Naive thymus-derived CD4-positive, alpha-beta T cell (primary cell): ENCODE measurements around the gene TNIK. TPM values are rescaled to one million over a fixed set of nuclear protein-coding genes. Genes with fewer than 3 reads are reported as not detected.
A peak's percentile ranks its signal among the peaks of the same experiment; 100 is the strongest.

Source experiments
- ATAC-seq: fragments of 150-1000 bp; cut with Tn5 transposase; 2 replicates; pipeline ENCODE4 v1.10.0; 2021; ENCODE audit warnings: mild to moderate bottlenecking, moderate library complexity
- CTCF ChIA-PET: fragments of 350-600 bp; sonication (Branson Sonifier 250); formaldehyde crosslinking; loops from one replicate; lab custom pipeline; 2021; ENCODE audit warnings: antibody characterized with exemption; lab: Charles Lee
- POLR2A ChIA-PET: fragments of 350-600 bp; sonication (Branson Sonifier 250); formaldehyde crosslinking; loops from one replicate; lab custom pipeline; 2021; ENCODE audit warnings: antibody characterized with exemption, inconsistent platforms; lab: Charles Lee
- DNase-seq, 9 donors: peaks; one replicate each; pipeline versions ENCODE4 v3.0.0 to v3.0.0-alpha.2; 2020 to 2022; ENCODE audit warnings: mixed read lengths in 1 of 9
- H3K27ac ChIP-seq: one replicate; pipeline ENCODE4 v1.7.0; 2013; ENCODE audit warnings: mild to moderate bottlenecking, low read depth, low read length, moderate library complexity
- H3K27me3 ChIP-seq, 2 donors: one replicate each; pipeline ENCODE4 v1.7.0; 2013; ENCODE audit warnings: low read length in 2 of 2, mild to moderate bottlenecking in 2 of 2, moderate library complexity in 2 of 2; ENCODE audit not compliant: control insufficient read depth in 2 of 2, insufficient read depth in 2 of 2
- H3K36me3 ChIP-seq, 3 experiments: 1 replicate in 2 of 3; 2 replicates in 1 of 3; pipeline ENCODE4 v1.7.0; 2013; ENCODE audit warnings: low read length in 3 of 3, mild to moderate bottlenecking in 3 of 3, moderate library complexity in 1 of 3; ENCODE audit not compliant: insufficient read depth in 3 of 3, control insufficient read depth in 2 of 3
- H3K4me1 ChIP-seq, 2 donors: one replicate each; pipeline ENCODE4 v1.7.0; 2013; ENCODE audit warnings: low read length in 2 of 2, mild to moderate bottlenecking in 2 of 2, moderate library complexity in 1 of 2; ENCODE audit not compliant: control insufficient read depth in 2 of 2, insufficient read depth in 2 of 2
- H3K4me3 ChIP-seq: 2 replicates; pipeline ENCODE4 v1.7.0; 2013; ENCODE audit warnings: mild to moderate bottlenecking, low read length
- H3K9me3 ChIP-seq, 3 experiments: 1 replicate in 2 of 3; 2 replicates in 1 of 3; pipeline ENCODE4 v1.7.0; 2013; ENCODE audit warnings: low read length in 3 of 3; ENCODE audit not compliant: control insufficient read depth in 2 of 3
- H3K27ac Mint-ChIP-seq, 9 donors: one replicate each; pipeline ENCODE4 v1.8.0; 2020 to 2022; ENCODE audit warnings: mixed read lengths in 9 of 9, mild to moderate bottlenecking in 8 of 9, moderate library complexity in 5 of 9, inconsistent platforms in 2 of 9
- H3K27me3 Mint-ChIP-seq, 5 donors: one replicate each; pipeline ENCODE4 v1.8.0; 2021 to 2022; ENCODE audit warnings: mixed read lengths in 5 of 5, mild to moderate bottlenecking in 1 of 5
- H3K36me3 Mint-ChIP-seq, 5 donors: one replicate each; pipeline ENCODE4 v1.8.0; 2020 to 2022; ENCODE audit warnings: mixed read lengths in 5 of 5, mild to moderate bottlenecking in 3 of 5, inconsistent platforms in 1 of 5
- H3K4me1 Mint-ChIP-seq, 7 donors: one replicate each; pipeline ENCODE4 v1.8.0; 2020 to 2022; ENCODE audit warnings: mixed read lengths in 7 of 7, mild to moderate bottlenecking in 3 of 7, inconsistent platforms in 1 of 7
- H3K4me3 Mint-ChIP-seq, 10 donors: one replicate each; pipeline ENCODE4 v1.8.0; 2020 to 2022; ENCODE audit warnings: mild to moderate bottlenecking in 10 of 10, mixed read lengths in 10 of 10, moderate library complexity in 6 of 10, inconsistent platforms in 2 of 10
- H3K9me3 Mint-ChIP-seq, 11 donors: one replicate each; pipeline ENCODE4 v1.8.0; 2020 to 2022; ENCODE audit warnings: mixed read lengths in 11 of 11, mild to moderate bottlenecking in 4 of 11, inconsistent platforms in 1 of 11, moderate library complexity in 1 of 11
- intact Hi-C, 2 donors: fragments of 100-400 bp; cut with micrococcal nuclease; formaldehyde crosslinking; loops; one replicate each; pipeline ENCODE4 v1.15.1; 2023
- polyA plus RNA-seq, 2 donors: library from polyadenylated mRNA; unstranded; fragments of 300-500 nt; fragmentation: Illumina TruSeq; gene quantifications; one replicate each; pipeline ENCODE4 v1.2.3, GENCODE V29; 2021
- total RNA-seq, 6 experiments: library from RNA in 5 of 6; stranded (reverse) in 5 of 6; gene quantifications; 1 replicate in 5 of 6; 2 replicates in 1 of 6; pipeline ENCODE4 v1.2.3 and lab custom pipeline; 2021 to 2026

TNIK gene
- total and polyA plus RNA-seq, 7 experiments from 2014 or later = 20.2 to 74.9 (median 66.3) TPM

- ATAC-seq (no peak), DNase-seq (no peak)
- no peaks in the 10 kb centered on the region for H3K9me3 Mint-ChIP-seq
- no peak overlapping the region for H3K4me3 ChIP-seq
- H3K4me1 ChIP-seq = no peaks in the 10 kb centered on the region
- ChIA-PET POLR2A (no interaction called here), CTCF (no interaction called here)
- H3K36me3 ChIP-seq = peaks cover 3 to 77% (median 11%) of the 10 kb centered on the region in 3 experiments
- no peaks in the 10 kb centered on the region for H3K4me1 Mint-ChIP-seq
- no peaks in the 10 kb centered on the region for H3K27me3 ChIP-seq
- no peaks in the 10 kb centered on the region for H3K9me3 ChIP-seq
- H3K4me3 Mint-ChIP-seq = no peak overlapping the region
- H3K27ac Mint-ChIP-seq = no peak overlapping the region
- H3K36me3 Mint-ChIP-seq = peaks cover 15 to 71% (median 50%) of the 10 kb centered on the region in 5 donors
- intact Hi-C loops = no loop called here
- no peak overlapping the region for H3K27ac ChIP-seq
- H3K27me3 Mint-ChIP-seq = no peaks in the 10 kb centered on the region
Measured at GRCh38 chr3:171142985-171143384, 317.2 kb downstream of the TNIK start.

- H3K9me3 ChIP-seq = no peaks in the 10 kb centered on the region
- H3K27me3 Mint-ChIP-seq = no peaks in the 10 kb centered on the region
- H3K27ac ChIP-seq = no peak overlapping the region
- no peaks in the 10 kb centered on the region for H3K9me3 Mint-ChIP-seq
- ChIA-PET CTCF (no interaction called here), POLR2A (no interaction called here)
- H3K4me1 ChIP-seq = no peaks in the 10 kb centered on the region
- DNase-seq = no peak
- H3K27ac Mint-ChIP-seq = peak overlapping the region in 1 of 9 donors; percentile 32
- H3K36me3 Mint-ChIP-seq = peaks cover 14 to 85% (median 61%) of the 10 kb centered on the region in 5 donors
- no peaks in the 10 kb centered on the region for H3K27me3 ChIP-seq
- H3K36me3 ChIP-seq = peaks cover 4 to 81% (median 13%) of the 10 kb centered on the region in 3 experiments
- intact Hi-C loops = no loop called here
- H3K4me1 Mint-ChIP-seq = peaks cover 0 to 4% (median 0%) of the 10 kb centered on the region in 7 donors
- no peak for ATAC-seq
- no peak overlapping the region for H3K4me3 Mint-ChIP-seq
- H3K4me3 ChIP-seq = no peak overlapping the region
Measured at GRCh38 chr3:171140246-171140645, 320.0 kb downstream of the TNIK start.

- no peaks in the 10 kb centered on the region for H3K9me3 ChIP-seq
- H3K4me1 ChIP-seq = no peaks in the 10 kb centered on the region
- Mint-ChIP-seq H3K4me3 (no peak overlapping the region), H3K27ac (no peak overlapping the region), H3K9me3 (no peaks in the 10 kb centered on the region), H3K4me1 (peaks cover 0 to 8% (median 0%) of the 10 kb centered on the region in 7 donors), H3K36me3 (peaks cover 19 to 85% (median 65%) of the 10 kb centered on the region in 5 donors), H3K27me3 (no peaks in the 10 kb centered on the region)
- no peak for DNase-seq
- ChIA-PET CTCF (no interaction called here), POLR2A (no interaction called here)
- no peaks in the 10 kb centered on the region for H3K27me3 ChIP-seq
- intact Hi-C loops = no loop called here
- H3K36me3 ChIP-seq = peaks cover 4 to 80% (median 13%) of the 10 kb centered on the region in 3 experiments
- ATAC-seq = no peak
- no peak overlapping the region for H3K27ac ChIP-seq
- no peak overlapping the region for H3K4me3 ChIP-seq
Measured at GRCh38 chr3:171138027-171138426, 322.2 kb downstream of the TNIK start.

GRCh38 chr3:171135549-171135948, 324.7 kb downstream of the TNIK start:
- Mint-ChIP-seq H3K4me3 (no peak overlapping the region), H3K36me3 (peaks cover 10 to 73% (median 52%) of the 10 kb centered on the region in 5 donors), H3K27me3 (no peaks in the 10 kb centered on the region), H3K9me3 (no peaks in the 10 kb centered on the region), H3K27ac (peak overlapping the region in 3 of 9 donors; percentile 7 to 22 (median 18)), H3K4me1 (peaks cover 0 to 8% (median 0%) of the 10 kb centered on the region in 7 donors)
- H3K4me3 ChIP-seq = no peak overlapping the region
- ChIA-PET POLR2A (no interaction called here), CTCF (no interaction called here)
- DNase-seq (no peak), ATAC-seq (no peak)
- H3K27ac ChIP-seq = no peak overlapping the region
- no peaks in the 10 kb centered on the region for H3K27me3 ChIP-seq
- intact Hi-C loops = no loop called here
- no peaks in the 10 kb centered on the region for H3K4me1 ChIP-seq
- H3K9me3 ChIP-seq = no peaks in the 10 kb centered on the region
- peaks cover 5 to 60% (median 13%) of the 10 kb centered on the region in 3 experiments for H3K36me3 ChIP-seq

GRCh38 chr3:171133796-171134569, 326.2 kb downstream of the TNIK start:
- H3K9me3 ChIP-seq = no peaks in the 10 kb centered on the region
- H3K36me3 ChIP-seq = peaks cover 9 to 60% (median 14%) of the 10 kb centered on the region in 3 experiments
- POLR2A ChIA-PET = no interaction called here
- Mint-ChIP-seq H3K9me3 (no peaks in the 10 kb centered on the region), H3K27me3 (no peaks in the 10 kb centered on the region), H3K27ac (peak overlapping the region in 1 of 9 donors; percentile 59), H3K36me3 (peaks cover 20 to 74% (median 60%) of the 10 kb centered on the region in 5 donors), H3K4me3 (no peak overlapping the region), H3K4me1 (peaks cover 0 to 8% (median 0%) of the 10 kb centered on the region in 7 donors)
- CTCF ChIA-PET = interaction anchor here (0.6 kb wide), 1 partner anchor 399 kb away, joined by 3 read pairs; no protein-coding TSS in a partner anchor
- H3K4me3 ChIP-seq = no peak overlapping the region
- no peaks in the 10 kb centered on the region for H3K4me1 ChIP-seq
- no peaks in the 10 kb centered on the region for H3K27me3 ChIP-seq
- ATAC-seq (no peak), DNase-seq (no peak)
- no peak overlapping the region for H3K27ac ChIP-seq
- intact Hi-C loops = no loop called here

- Mint-ChIP-seq H3K36me3 (peaks cover 23 to 76% (median 57%) of the 10 kb centered on the region in 5 donors), H3K4me3 (no peak overlapping the region), H3K27me3 (no peaks in the 10 kb centered on the region), H3K9me3 (no peaks in the 10 kb centered on the region), H3K27ac (no peak overlapping the region), H3K4me1 (peaks cover 0 to 8% (median 0%) of the 10 kb centered on the region in 7 donors)
- DNase-seq (no peak), ATAC-seq (no peak)
- no peaks in the 10 kb centered on the region for H3K9me3 ChIP-seq
- H3K4me1 ChIP-seq = no peaks in the 10 kb centered on the region
- CTCF ChIA-PET = no interaction called here
- no peaks in the 10 kb centered on the region for H3K27me3 ChIP-seq
- H3K36me3 ChIP-seq = peaks cover 9 to 61% (median 17%) of the 10 kb centered on the region in 3 experiments
- no peak overlapping the region for H3K4me3 ChIP-seq
- no peak overlapping the region for H3K27ac ChIP-seq
- POLR2A ChIA-PET = no interaction called here
- intact Hi-C loops = no loop called here
Measured at GRCh38 chr3:171133337-171133736, 326.9 kb downstream of the TNIK start.
